DMS53 treated with DMSO at 0.1 percent for 48 hours (cell line): ENCODE results near the gene CBFA2T3.

ENCODE experiments used
- DNase-seq: peaks from one replicate; lab custom pipeline; 2025; ENCODE audit not compliant: unreplicated experiment; lab: John Stamatoyannopoulos, UW

CBFA2T3 gene

GRCh38 chr16:88842308-88842756, 134.7 kb downstream of the CBFA2T3 start:
- DNase-seq: no peak

GRCh38 chr16:88841521-88842307, 135.3 kb downstream of the CBFA2T3 start:
- DNase-seq: no peak

GRCh38 chr16:88840600-88841215, 136.3 kb downstream of the CBFA2T3 start:
- DNase-seq: no peak

GRCh38 chr16:88839745-88840599, 137.0 kb downstream of the CBFA2T3 start:
- no peak for DNase-seq

- no peak for DNase-seq
Observed at GRCh38 chr16:88839026-88839529, 137.9 kb downstream of the CBFA2T3 start.

GRCh38 chr16:88838566-88838965, 138.4 kb downstream of the CBFA2T3 start:
- no peak for DNase-seq

- DNase-seq: no peak
Observed at GRCh38 chr16:88837806-88838205, 139.2 kb downstream of the CBFA2T3 start.

GRCh38 chr16:88836791-88837190, 140.2 kb downstream of the CBFA2T3 start:
- DNase-seq: no peak

- no peak for DNase-seq
Observed at GRCh38 chr16:88835818-88836217, 141.2 kb downstream of the CBFA2T3 start.

GRCh38 chr16:88835383-88835782, 141.6 kb downstream of the CBFA2T3 start:
- no peak for DNase-seq

GRCh38 chr16:88834670-88835069, 142.3 kb downstream of the CBFA2T3 start:
- no peak for DNase-seq

GRCh38 chr16:88833086-88833485, 143.9 kb downstream of the CBFA2T3 start:
- no peak for DNase-seq

GRCh38 chr16:88831838-88832237, 145.2 kb downstream of the CBFA2T3 start:
- no peak for DNase-seq

- DNase-seq: no peak
Observed at GRCh38 chr16:88830783-88831182, 146.2 kb downstream of the CBFA2T3 start.

- DNase-seq: no peak
Observed at GRCh38 chr16:88830258-88830657, 146.7 kb downstream of the CBFA2T3 start.

- no peak for DNase-seq
Observed at GRCh38 chr16:88828711-88829110, 148.3 kb downstream of the CBFA2T3 start.

- no peak for DNase-seq
Observed at GRCh38 chr16:88827727-88828126, 149.3 kb downstream of the CBFA2T3 start.

- DNase-seq: no peak
Observed at GRCh38 chr16:88826070-88826840, 150.8 kb downstream of the CBFA2T3 start.

- no peak for DNase-seq
Observed at GRCh38 chr16:88825146-88825545, 151.9 kb downstream of the CBFA2T3 start.
